OCI-LY1 (cell line): Measurements from ENCODE around the gene RPP25L.

Experiments
- H2AFZ ChIP-seq: fragments of 200-600 bp; sonication (generic), shearing (Covaris generic); 2 replicates; pipeline ENCODE4 v1.6.0; 2014; ENCODE audit warnings: antibody characterized with exemption, mild to moderate bottlenecking, low read length
- H3F3A ChIP-seq: fragments of 200-600 bp; sonication (generic), shearing (Covaris generic); 2 replicates; pipeline ENCODE4 v1.6.0; 2014; ENCODE audit warnings: mild to moderate bottlenecking, antibody characterized with exemption, low read length, moderate library complexity; ENCODE audit not compliant: insufficient read depth
- H3K27ac ChIP-seq: fragments of 200-600 bp; sonication (generic); 2 replicates; pipeline ENCODE4 v1.5.1; 2014; ENCODE audit warnings: low read length, mixed run types, mild to moderate bottlenecking, low read depth; ENCODE audit not compliant: poor library complexity, severe bottlenecking
- H3K27me3 ChIP-seq: fragments of 200-600 bp; sonication (generic); 2 replicates; pipeline ENCODE4 v1.6.0; 2014; ENCODE audit warnings: antibody characterized with exemption, mild to moderate bottlenecking, low read length, moderate library complexity; ENCODE audit not compliant: insufficient read depth
- H3K36me3 ChIP-seq: fragments of 200-600 bp; sonication (generic); 2 replicates; pipeline ENCODE4 v1.6.1; 2014; ENCODE audit warnings: mild to moderate bottlenecking, antibody characterized with exemption, low read length, moderate library complexity, mixed read lengths; ENCODE audit not compliant: insufficient read depth
- H3K4me1 ChIP-seq: fragments of 200-600 bp; sonication (generic); 2 replicates; pipeline ENCODE4 v1.5.1; 2014; ENCODE audit warnings: mild to moderate bottlenecking, low read length, moderate library complexity; ENCODE audit not compliant: insufficient read depth, severe bottlenecking
- H3K4me2 ChIP-seq: fragments of 200-600 bp; sonication (generic), shearing (Covaris generic); 2 replicates; pipeline ENCODE4 v1.6.1; 2014; ENCODE audit warnings: low read length
- H3K4me3 ChIP-seq: fragments of 200-600 bp; sonication (generic); 2 replicates; pipeline ENCODE4 v1.5.1; 2014; ENCODE audit warnings: low read length, low read depth, mild to moderate bottlenecking, mixed read lengths; ENCODE audit not compliant: poor library complexity, severe bottlenecking
- H3K79me2 ChIP-seq: fragments of 200-600 bp; shearing (Covaris generic); 2 replicates; pipeline ENCODE4 v1.6.1; 2016; ENCODE audit warnings: mixed run types, low read length, mixed read lengths; ENCODE audit not compliant: insufficient read depth
- H3K9ac ChIP-seq: fragments of 200-600 bp; sonication (generic), shearing (Covaris generic); 2 replicates; pipeline ENCODE4 v1.6.1; 2014; ENCODE audit warnings: mild to moderate bottlenecking, low read length, mixed read lengths
- H3K9me2 ChIP-seq: fragments of 200-600 bp; sonication (generic), shearing (Covaris generic); 2 replicates; pipeline ENCODE4 v1.6.1; 2014; ENCODE audit warnings: low read depth, mild to moderate bottlenecking, low read length, mixed read lengths
- H3K9me3 ChIP-seq: fragments of 200-600 bp; shearing (Covaris generic); 2 replicates; pipeline ENCODE4 v1.6.1; 2014; ENCODE audit warnings: low read length, mixed read lengths
- H4K20me1 ChIP-seq: fragments of 200-600 bp; sonication (generic), shearing (Covaris generic); 2 replicates; pipeline ENCODE4 v1.6.0; 2016; ENCODE audit warnings: mild to moderate bottlenecking, low read length; ENCODE audit not compliant: insufficient read depth
- CTCF ChIP-seq: fragments of 200-600 bp; sonication (generic), shearing (Covaris generic); IDR thresholded peaks from 2 replicates; pipeline ENCODE4 v1.5.1; 2017; ENCODE audit warnings: mild to moderate bottlenecking, antibody characterized with exemption, low read length, moderate library complexity, mixed read lengths
- EZH2 ChIP-seq: fragments of 200-600 bp; sonication (generic), shearing (Covaris generic); IDR thresholded peaks from 2 replicates; pipeline ENCODE4 v1.8.0; 2017; ENCODE audit warnings: borderline replicate concordance, mixed run types, mild to moderate bottlenecking, antibody characterized with exemption, low read length, moderate library complexity, mixed read lengths

The RPP25L gene

DNA sequence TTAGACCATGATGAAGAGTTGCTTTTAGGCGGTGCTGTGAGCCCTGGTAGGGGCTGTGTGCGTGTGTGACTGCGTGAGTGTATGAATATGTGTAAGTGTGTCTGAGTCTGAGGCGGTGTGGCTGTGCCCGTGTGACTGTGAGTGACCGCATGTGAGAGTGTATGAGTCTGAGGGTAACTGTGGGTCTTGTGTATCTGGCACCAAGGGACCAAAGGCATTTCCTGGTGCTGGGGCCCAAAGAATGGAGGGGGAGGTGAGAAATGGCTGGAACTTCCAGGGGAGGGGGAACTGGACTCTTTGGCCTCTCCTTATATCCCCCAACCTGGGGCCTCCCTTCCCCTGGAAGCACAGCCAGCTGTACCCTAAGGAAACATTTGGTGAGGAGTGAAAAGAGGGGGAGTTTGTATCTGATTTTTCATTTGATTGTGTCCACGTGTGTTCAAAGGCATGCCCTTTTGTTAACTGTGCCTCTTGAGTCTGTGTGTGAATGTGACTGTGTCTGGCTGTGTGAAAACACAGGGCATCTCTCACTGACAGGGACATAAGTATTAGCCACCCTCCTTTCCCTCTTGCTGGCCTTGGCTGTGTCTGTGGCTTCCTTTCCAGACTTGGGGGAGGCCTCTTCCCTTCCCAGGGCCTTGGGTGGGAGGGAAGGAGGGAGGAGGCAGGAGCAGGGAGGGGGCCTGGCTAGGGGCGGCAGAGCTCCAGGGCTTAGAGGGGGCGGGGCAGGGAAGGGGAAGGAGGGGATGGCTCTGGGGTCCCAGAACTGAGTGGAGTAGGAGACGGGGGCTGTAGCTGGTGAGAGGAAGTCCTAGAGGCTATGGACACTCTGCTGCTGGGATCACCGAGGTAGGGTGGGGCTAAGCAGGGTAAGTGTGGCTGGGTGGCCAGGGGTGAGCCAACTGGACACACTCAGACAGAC, 41.5 kb upstream of the RPP25L start:
- no peaks in the 10 kb centered on the region for H3K9me2 ChIP-seq
- H3F3A ChIP-seq, result no peaks in the 10 kb centered on the region
- H3K9me3 ChIP-seq, result no peaks in the 10 kb centered on the region
- H3K4me3 ChIP-seq, result no peak overlapping the region
- H3K79me2 ChIP-seq, result no peaks in the 10 kb centered on the region
- no peak for TF ChIP-seq EZH2
- no peak for TF ChIP-seq CTCF
- H2AFZ ChIP-seq, result no peak overlapping the region
- H3K27ac ChIP-seq, result no peak overlapping the region
- no peaks in the 10 kb centered on the region; the same call in 1 of the 2 replicates for H3K27me3 ChIP-seq
- no peak overlapping the region for H3K4me2 ChIP-seq
- no peaks in the 10 kb centered on the region for H4K20me1 ChIP-seq
- no peak overlapping the region for H3K9ac ChIP-seq
- peaks cover 29% of the 10 kb centered on the region for H3K36me3 ChIP-seq
- peaks cover 11% of the 10 kb centered on the region for H3K4me1 ChIP-seq

GRCh38 chr9:34652602-34653000, 40.7 kb upstream of the RPP25L start:
- Histone ChIP-seq H3K4me1 (peaks cover 18% of the 10 kb centered on the region), H3K9ac (no peak overlapping the region; the same call in 1 of the 2 replicates), H3K4me3 (no peak overlapping the region), H3K4me2 (peak overlapping the region; percentile 46; the same call in 1 of the 2 replicates), H3K27ac (no peak overlapping the region), H3F3A (no peaks in the 10 kb centered on the region), H3K36me3 (peaks cover 35% of the 10 kb centered on the region), H3K9me2 (no peaks in the 10 kb centered on the region), H4K20me1 (no peaks in the 10 kb centered on the region), H2AFZ (no peak overlapping the region), H3K27me3 (no peaks in the 10 kb centered on the region; the same call in 1 of the 2 replicates), H3K9me3 (no peaks in the 10 kb centered on the region), H3K79me2 (no peaks in the 10 kb centered on the region)
- TF ChIP-seq CTCF (no peak), EZH2 (no peak)

- Histone ChIP-seq H3K27ac (no peak within 1 kb of the TSS), H3K9me2 (no peaks in the 10 kb centered on the region), H3K79me2 (no peaks in the 10 kb centered on the region), H2AFZ (no peak within 1 kb of the TSS), H3K9ac (no peak within 1 kb of the TSS; the same call in 1 of the 2 replicates), H3K36me3 (peaks cover 35% of the 10 kb centered on the region), H3F3A (no peaks in the 10 kb centered on the region), H3K27me3 (no peaks in the 10 kb centered on the region; the same call in 1 of the 2 replicates), H4K20me1 (no peaks in the 10 kb centered on the region), H3K4me3 (peak within 1 kb of the TSS; percentile 29), H3K4me2 (peak within 1 kb of the TSS; percentile 46), H3K9me3 (no peaks in the 10 kb centered on the region), H3K4me1 (peaks cover 24% of the 10 kb centered on the region)
- TF ChIP-seq CTCF (no peak), EZH2 (no peak)
These were observed 40.1 kb upstream of the RPP25L start, which contains the start of gene IL11RA for GRCh38 chr9:34651876-34652601. Gene IL11RA, plus strand, starts transcription at chr9:34652185. Its CDS starts 3,033 bp downstream, at chr9:34655218.
